HG03354 (cell line): ENCODE results near the gene RCVRN.
"Not testable (repeated sequence)": the region's sequence is repeated elsewhere in the genome, so short reads cannot be mapped to it uniquely, and the experiment has no call there.

Experiments
- ATAC-seq: cut with Tn5 transposase; IDR thresholded peaks from one replicate; pipeline ENCODE4 v1.9.1; 2021; ENCODE audit warnings: mild to moderate bottlenecking; ENCODE audit not compliant: unreplicated experiment, poor library complexity, severe bottlenecking

RCVRN gene

DNA sequence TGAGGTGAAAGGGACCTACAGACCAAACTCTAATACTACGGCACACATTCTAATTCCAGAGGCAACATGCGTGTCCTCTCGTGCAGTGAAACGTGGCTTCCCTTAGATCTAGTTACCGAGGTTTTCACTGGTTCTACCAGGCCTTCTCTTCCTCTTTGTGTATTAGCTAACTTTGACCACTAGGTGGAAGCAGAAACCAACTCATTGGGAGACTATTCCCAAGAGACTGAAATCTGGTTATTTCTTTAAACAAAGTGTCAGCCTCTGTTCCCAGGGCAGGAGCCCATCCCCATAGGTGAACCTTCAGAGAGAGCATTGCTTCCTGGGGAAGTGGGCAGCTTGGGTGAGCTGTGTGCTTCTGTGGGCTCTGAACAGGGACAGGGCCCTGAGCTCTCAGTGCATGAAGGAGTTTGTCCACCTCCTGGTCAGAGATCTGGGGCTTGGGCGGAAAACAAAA is 19.7 kb upstream of the RCVRN start:
- peak; percentile 75 for ATAC-seq

DNA sequence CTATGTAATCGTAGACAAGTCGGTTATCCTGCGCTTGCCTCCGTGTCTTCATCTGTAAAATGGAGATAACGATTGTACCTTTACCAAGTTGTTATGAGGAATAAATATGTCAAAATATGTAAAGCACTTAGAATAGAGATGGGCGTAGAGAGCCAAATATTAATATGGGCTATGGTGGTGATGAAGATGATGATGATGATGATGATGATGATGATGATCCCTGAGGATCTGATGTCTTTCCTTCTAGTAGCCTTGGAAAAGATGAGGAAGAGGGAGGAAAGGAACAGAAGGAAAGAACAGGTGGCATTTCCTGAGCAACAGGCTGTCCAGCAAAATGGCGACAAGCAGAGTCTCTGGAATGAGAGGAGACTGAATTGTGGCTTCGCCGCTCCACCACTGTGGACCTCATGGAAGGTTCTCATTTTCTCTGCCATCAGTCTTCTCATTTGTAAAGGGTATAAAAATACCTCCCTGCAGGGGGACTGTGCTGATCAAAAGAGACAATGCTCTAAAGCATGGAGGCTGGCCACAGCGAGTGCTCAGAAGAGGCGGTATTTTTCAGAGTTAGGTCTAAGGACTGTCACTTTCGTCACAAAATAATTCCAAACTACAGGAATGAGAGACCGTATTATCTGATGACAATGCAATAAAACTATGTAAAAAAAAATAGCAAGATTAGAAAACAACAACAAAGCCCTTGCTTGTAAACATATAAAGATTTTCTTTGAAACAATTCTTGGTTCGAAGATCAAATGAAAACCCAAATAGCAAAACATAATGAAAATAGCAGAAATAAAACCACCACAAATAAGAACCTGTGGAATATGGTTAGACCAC is 17.2 kb upstream of the RCVRN start:
- ATAC-seq, result no peak

DNA sequence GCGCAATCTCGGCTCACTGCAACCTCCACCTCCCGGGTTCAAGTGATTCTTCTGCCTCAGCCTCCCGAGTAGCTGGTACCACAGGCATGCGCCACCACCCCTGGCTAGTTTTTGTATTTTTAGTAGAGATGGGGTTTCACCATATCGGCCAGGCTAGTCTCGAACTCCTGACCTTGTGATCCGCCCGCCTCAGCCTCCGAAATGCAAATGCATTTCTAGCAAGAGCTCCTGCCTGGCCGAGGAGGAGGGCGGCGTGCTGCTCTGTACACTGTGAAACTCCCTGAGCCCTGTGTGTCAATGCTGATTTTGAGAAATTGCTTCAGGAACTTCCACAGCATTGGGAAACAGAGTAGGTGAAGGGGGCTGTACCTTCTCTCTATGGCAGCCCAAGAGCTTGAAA is 16.1 kb upstream of the RCVRN start:
- not testable (repeated sequence) for ATAC-seq

DNA sequence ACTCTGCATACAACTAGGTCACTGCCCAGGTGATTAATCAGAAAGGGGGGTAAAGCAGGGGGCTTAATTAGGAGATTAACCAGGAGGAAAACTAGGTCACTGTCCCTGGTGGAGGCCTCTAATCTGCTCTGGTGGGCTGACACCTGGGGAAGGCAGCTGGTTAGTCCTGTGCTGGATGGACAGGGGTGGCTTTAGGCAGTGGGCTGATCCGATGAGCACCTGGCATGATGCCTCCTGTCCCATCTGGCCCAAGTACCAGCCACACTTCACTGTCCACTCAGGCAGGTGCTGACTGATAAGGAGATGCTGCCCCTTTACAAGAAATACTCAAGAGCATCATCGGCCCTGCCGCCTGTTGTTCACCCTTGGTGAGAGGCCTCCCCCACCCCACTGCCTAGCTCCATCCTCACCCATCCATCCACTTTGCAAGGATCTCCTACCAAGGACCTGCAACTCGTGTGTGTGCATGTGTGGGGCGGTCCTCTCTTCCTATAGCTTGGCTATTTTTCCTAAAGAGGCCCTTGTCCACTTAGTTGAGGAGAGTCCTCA is 13.8 kb upstream of the RCVRN start:
- ATAC-seq, result no peak

DNA sequence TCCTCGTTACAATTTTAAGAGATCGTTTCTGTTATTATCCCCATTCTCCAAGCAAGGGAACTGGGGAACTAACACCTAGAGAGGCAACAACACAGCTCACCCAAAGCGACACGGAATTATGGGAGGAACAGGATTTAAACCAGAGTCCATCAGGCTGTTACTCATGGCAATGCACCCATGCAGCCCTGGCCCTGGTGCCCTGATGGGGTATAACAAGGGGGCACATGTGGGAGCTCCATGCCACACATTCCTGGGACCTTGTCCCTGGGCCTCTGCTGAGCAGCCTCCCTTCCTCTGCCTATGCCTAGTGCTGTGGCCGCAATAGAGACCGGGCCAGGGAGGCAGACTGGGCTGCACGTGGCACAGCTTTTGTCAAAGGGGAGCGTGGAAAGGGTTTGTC is 13.3 kb upstream of the RCVRN start:
- ATAC-seq, result no peak

DNA sequence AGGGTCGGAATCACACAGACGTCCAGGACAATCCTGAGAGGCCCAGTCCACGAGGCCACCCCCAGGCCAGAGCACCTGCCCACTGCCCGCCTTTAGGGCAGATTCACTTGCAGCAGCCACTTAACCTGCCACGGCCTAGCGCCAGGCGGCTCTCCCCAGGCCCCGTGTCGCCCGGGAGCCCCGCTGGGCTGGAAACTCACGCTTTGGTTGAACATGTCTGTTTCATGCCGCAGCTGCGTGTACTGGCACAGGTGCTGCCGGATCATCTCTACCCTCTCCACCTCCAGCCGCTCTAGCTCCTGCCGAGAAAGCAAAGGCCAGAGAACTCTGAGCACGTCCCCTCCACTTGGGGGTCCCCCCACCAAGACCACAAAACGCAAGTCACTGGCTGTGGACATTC is 12.7 kb upstream of the RCVRN start:
- no peak for ATAC-seq

DNA sequence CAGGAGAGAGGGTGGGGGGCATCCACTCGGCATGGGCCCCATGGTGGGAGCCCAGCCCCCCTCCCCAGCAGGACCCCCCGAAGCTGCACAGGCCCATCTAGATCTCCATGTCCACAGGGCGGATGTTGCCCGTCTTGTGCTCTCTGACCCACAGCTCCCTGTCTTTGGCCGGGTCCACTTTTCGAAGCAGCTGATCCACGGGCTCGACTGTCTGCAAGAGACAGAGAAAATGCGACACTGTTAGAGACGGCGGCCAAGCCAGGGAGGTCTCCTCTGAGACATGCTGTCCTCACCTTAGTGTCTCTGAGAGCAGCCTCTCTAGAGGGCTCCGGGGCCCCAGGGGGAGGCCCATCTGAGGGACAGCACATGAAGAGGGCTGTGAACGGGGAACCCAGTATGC is 12.1 kb upstream of the RCVRN start:
- no peak for ATAC-seq

DNA sequence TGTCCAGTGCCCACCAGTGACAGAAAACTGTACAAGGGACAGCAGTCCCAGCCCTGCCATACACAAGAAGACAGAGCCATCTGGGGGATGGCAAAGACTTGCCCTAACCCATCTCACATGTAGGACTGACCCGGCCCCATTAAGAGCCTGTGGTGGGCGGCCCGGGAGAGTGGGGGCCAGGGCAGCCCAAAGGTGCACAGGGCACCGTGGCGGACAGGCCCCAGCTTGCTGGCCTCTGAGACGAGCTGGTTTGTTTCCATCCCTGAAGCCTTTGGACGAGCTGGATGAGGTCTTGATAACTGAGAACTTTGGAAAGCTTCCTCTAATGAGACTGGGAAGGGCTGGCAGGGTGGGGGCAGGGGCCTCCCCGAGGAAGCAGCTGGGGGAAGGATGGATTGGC is 11.0 kb upstream of the RCVRN start:
- ATAC-seq, result no peak

DNA sequence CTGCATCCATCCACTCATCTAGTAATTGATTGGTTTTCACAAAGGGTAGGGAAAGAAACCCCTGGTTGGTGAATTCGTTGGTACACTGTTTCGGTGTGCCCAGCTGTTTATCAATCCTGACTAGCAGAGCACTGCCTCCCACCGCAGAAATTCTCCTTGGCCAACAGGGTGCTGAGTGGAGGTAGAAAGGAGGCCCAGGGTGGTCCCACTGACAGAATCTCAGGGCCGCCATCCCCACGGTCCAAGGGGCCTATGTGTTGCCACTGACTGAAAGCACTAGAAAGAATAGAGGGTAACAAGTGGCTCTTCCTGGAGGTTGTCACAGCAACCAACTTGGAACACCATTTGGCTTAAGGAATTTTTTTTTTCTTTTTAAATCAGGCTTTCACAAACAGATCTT is 8.4 kb upstream of the RCVRN start:
- no peak for ATAC-seq

DNA sequence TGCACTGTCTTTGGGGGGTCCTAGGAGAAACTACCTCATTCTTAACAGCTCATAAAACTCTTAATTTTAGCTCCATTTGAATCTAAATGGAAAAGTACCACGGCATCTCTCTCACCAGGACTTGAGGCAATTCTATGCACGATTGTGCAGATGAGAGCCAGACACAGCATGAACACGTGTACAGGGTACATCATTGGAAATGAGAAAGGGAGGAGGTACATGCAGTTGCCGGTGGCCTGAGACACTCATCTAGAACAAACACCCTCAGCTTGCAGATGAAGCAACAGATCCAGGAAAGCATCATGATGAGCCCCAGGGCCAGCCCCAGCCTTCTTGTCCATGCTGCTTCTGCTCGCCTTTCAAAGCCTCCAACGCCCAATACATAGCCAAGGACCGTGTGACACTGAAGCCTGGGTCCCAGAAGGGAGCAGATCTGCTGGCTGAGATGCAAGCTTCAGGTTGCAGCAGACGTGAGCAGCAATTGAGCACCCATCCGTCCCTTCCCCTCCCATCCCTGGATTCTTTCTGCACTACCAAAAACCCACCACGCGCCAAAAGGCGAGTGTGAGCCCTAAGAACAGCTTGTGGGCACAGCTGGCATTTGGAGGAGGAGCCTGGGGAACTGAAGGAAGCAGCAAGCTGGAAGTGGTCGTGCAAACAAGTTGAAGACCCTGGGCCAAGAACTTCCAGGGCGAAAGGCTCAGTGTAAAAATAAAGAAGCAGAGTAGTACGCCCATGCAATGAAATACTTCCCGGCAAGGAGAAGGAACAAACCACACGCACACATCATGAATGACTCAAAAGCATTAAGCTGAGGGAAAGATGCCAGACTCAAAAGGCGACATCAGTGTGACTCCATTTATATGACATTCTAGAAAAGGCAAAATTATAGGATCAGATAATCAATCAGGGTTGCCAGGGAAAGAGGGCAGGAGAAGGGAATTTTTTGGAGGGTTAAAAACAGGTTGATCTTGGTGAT is 7.3 kb upstream of the RCVRN start:
- ATAC-seq, result no peak

DNA sequence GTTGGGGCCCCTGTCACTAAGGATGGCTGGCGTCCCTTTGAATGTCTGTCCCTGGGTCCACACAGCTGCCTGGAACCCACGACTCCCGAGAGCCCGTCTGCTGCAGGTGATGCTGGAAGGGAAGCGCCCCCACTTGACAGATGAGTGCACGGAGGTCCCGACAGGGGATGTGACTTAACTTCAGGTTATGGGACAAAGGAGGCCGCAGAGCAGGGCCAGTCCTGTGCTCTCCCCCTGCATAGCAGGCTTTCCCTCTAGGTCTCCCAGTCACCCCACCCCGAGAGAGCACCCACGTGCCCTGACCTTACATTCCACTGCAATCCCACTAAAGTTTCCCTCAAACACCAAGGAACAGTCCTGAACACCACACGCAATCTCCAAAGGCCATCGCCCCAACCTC is 6.0 kb upstream of the RCVRN start:
- no peak for ATAC-seq

DNA sequence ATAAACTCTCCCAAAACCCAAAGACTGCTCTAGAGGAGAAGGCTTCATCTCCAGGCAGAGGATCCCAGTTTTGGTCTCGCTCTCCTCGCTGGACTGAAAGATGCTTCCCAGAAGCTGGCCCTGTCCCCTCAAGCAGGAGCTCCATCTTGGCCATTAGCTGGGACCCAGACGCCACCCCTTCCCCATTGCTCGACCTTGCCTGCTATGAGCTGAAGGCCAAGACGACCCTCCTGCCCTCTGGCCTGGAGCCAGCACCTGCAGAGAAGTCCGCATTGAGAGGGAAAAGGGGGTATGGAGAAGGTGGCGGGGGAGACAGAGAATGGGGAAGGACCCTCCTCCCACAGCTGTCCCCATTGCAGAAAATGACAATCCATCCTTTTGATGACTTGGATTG is 3.6 kb upstream of the RCVRN start:
- no peak for ATAC-seq

DNA sequence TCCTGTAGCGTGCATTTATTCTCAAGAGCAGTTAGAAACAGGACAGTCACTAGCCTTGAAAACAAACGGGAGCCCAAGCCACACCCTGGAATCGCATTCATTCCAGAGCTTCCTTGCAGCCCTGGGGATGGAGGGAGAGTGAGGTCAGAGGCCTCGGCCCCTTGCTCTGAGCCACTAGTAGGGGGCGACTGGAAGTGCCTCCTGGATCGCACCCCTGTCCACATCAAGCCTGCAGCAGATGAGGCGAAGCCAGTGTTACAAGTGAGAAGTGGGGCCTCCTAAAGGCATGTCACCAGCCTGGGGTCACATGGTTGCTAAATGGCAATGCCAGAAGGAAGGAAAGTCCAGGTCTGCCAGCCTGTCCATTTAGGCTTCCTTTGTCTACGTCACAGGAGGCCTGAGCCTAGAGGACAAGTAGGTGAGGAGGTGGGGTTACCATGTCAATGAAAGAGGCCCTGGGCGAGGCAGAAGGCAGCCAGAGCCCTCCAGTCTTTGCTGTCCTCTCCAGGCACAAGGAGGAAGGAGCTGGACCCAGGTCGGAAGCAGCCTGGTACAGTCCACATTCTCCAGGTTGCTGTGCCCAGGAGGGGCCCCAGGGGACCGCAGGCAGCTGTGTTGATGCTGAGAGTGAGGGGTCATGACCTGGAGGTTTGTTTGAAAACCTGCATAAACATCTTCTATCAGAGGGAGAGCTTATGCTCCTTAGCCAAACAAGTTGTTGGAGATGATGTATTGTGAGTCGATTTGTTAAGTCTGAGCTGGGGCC is 3.0 kb upstream of the RCVRN start:
- ATAC-seq, result no peak

DNA sequence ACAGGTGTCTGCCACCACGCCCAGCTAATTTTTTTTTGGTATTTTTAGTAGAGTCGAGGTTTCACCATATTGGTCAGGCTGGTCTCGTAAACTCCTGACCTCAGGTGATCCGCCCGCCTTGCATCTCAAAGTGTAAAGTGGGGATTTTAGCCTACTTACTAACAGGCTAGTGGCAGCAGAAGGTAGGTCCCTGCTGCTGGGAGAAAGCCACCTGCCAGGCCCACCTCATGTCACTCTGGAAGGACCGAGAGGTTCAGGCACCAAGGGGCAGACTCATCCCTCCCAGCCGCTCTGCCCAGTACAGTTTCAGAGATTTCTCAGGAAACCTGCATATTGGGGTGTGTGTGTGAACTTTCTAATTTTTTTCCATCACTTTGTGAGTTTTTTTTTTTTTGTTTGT is 2.1 kb upstream of the RCVRN start:
- no peak for ATAC-seq

DNA sequence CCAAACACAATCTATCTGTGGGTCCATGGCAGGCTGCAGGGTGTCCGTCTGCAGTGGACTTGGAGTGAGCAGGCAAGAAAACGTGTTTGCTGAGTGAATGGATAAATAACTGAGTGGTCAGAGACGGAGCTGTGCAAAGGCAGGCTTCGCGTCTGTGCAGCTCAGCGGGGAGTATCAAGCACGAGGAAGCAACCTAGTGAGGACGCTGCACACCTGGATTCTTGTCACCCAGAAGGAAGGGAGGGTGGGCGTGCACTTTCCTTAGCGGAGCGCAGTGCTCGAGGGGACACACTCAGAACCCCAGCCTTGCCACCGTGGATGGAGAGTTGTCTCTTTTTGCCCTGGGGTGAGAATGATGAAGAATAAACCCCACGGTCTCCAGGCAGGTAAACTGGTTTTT is 1.5 kb upstream of the RCVRN start:
- no peak for ATAC-seq

DNA sequence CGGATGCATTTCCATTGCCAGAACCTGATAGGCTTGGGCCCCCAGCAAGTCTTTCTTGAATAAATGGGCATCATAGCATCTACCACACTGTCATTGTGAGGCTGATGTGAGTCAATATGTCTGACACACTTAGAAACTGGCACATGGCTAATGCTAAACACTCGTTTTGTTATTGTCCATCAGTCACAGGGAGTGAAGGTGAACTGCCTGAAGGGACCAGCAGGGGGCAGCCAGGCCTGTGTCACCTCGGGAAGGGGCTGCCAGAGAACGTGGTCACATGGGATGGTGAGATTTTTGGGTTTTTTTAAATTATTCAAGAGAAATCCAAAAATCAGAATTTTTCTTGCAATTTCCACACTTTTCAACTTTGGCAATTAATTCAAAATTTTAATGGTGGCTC is 831 bp upstream of the RCVRN start:
- ATAC-seq, result no peak

DNA sequence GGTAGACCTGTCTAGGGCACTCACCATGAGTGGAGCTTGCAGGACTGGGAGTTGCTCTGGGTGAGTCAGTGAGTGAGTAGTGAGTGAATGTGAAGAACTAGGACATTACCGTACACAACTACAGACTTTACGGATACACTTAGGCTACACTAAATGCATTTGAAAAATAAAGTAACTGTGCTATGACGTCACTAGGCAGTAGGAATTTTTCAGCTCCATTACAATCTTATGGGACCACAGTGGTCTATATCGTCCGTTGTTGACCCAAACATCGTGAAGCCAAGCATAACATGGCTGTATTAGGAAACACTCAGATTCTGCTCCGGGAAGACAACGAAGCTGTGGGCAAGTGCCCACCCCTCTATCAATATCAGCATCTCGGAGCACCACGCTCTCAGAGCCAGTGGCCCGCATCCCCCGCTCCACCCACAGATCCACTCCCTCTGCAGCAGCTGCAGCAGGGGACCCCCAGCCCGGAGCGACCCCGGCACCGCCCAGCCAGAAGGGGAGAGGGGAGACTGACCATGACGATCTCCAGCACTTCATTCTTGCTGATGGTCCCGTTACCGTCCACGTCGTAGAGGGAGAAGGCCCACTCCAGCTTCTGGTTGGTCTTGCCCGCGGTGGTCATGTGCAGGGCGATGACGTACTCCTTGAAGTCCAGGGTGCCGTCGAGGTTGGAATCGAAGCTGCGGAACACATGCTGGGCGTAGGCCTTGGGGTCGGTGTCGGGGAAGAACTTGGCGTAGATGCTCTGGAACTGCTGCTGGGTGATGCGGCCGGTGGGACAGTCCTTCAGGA is 594 bp downstream of the RCVRN start:
- ATAC-seq, result no peak

DNA sequence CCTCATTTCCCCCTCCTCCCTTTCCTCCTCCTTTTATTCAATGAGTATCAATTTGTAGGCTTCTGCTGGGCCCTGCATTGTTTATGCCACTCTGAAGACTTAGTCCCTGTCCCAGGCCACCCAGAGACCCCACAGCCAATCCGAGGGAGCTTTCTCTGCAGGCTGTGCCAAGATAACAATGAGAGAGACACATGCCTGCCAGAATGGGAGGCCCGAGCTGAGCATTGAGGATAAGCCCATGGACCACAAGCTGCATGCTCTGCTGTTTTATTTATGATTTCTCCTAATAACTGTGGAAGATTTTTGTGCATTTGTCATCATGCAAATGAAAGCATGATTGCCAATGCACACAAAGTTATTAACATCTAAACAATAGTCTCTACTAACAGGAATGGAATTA is 3.0 kb downstream of the RCVRN start:
- no peak for ATAC-seq

DNA sequence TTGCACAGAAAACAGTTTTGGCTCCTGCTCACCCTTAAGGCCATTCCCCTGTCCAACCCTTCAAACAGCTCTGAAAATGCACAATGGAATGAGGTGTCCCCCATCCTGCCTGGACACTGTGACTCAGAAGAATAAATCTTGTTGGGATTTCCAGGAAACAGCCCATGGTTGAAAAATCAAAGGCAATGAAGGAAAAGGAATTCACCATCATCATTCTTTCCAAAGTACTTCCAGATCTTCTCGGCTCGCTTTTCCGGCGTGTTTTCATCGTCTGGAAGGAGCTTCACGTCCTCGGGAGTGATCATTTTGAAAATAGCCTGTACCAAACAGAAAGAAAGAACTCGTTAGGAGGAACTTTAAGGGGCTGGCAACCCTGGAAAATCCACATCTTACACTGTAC is 4.3 kb downstream of the RCVRN start:
- no peak for ATAC-seq
